Inflammatory macrophage treated with lipopolysaccharide for 1 hour (primary cell): ENCODE measurements around the gene RNF11.

Experiments used
- DNase-seq, 2 donors: peaks; one replicate each; pipeline ENCODE4 v3.0.0-alpha.2; 2020 to 2022

The RNF11 gene

DNA sequence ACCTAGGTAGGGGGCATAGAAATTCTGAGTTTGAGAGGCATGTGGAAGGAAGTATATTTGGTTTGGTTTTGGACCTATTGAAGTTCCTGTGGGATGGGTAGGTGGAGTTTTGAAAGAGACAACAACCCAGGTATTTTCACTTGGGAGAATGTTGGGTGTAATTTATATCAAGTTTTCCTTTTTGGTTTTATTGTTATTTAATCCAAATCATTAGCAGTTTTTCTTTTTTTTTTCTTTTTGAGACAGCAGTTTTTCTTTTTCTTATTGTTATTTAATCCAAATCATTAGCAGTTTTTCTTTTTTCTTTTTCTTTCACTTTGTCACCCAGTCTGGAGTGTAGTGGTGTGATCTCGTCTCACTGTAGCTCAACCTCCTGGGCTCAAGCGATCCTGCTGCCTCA is 30.1 kb downstream of the RNF11 start:
- DNase-seq = no peak

GRCh38 chr1:51266791-51267190 is 30.7 kb downstream of the RNF11 start:
- DNase-seq = no peak

GRCh38 chr1:51268634-51269033 is 32.6 kb downstream of the RNF11 start:
- DNase-seq = no peak

GRCh38 chr1:51270751-51271150 is 34.7 kb downstream of the RNF11 start:
- DNase-seq = no peak

- no peak for DNase-seq
Measured at GRCh38 chr1:51272916-51273315, 36.8 kb downstream of the RNF11 start.

- peak in 1 of 2 donors; percentile 8 for DNase-seq
Measured at GRCh38 chr1:51274676-51275075, 38.6 kb downstream of the RNF11 start.

- no peak for DNase-seq
Measured at GRCh38 chr1:51276286-51276685, 40.2 kb downstream of the RNF11 start.

DNA sequence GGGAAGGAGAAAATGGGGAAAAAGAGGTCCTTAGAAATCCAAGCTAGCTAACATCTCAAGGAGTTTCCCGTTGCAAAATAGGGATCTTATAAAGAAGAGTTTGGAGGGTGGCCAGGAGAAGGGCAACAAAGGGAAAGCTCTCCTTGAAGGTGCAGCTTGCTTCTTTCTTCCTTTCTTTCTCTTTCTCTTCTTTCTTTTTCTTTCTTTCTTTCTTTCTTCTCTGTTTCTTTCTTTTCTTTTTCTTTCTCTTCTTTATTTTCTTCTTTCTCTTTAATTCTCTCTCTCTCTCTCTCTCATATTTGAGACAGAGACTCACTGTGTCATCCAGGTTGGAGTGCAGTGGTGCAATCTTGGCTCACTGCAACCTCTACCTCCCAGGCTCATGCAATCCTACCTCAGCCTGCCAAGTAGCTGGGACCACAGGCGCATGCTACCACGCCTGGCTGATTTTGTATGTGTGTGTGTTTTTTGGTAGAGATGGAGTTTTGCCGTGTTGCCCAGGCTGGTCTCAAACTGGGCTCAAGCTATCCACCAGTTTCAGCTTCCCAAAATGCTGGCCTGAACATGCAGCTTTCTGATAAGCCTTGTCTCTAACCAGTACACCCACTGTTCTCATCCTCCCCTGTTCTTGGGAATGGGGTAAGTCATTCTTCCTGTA is 44.4 kb downstream of the RNF11 start:
- DNase-seq = no peak

DNA sequence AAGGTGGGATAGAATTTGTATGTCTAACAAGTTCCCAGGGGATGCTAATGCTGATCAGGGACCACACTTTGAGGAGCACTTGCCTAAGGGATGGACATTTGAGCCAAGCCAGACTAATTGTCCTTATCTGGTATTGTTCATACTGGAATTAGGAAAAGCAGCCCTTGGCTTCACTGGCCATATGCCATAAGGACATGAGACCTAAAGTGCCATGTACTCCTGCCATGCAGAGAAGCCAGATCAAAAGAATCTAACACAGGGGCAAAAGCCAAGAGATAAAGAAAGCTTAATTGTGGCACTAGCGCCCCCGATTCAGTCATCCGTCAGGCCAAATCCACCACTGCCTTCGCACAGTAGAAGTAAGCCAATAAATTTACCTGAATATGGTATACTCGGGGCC is 45.7 kb downstream of the RNF11 start:
- no peak for DNase-seq

DNA sequence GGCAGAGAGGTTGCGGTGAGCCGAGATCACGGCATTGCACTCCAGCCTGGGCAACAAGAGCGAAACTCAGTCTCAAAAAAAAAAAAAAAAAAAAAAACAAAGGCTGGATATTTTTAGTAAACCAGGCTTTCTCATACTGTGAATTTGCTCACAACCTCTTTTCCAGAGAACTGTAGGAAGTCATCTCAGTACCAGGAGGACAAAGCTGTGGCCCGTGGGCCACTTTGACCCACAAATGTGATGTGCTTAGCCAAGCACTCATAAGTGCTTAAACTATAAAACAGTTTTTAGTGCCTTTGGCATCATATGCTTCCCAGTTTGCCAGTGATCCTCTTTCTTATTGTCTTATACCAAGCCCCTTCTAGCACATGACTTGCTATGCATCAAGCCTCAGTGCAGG is 46.5 kb downstream of the RNF11 start:
- no peak for DNase-seq

GRCh38 chr1:51283979-51284378 is 47.9 kb downstream of the RNF11 start:
- DNase-seq = no peak

DNA sequence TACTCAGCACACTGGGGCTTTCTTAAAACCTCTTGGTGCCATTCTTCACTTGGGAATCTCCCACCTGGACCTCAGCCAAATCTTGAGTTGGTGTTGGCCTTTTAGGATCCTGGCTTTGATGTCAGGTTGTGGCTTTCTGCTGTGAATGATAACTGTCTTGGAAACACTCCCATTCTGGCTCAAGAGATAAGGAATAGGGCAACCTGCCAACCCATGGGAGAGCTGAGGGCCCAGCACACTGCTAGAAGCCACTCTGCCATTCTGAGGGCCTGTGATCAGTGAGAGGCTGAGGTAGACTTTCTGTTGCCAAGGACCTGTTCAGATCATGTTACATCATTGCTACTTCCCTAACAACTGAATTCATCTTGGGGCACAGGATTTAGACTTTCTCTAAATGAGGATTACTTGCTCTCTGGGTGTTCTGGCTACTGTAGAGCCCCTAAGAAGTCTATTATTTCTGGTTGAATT is 48.4 kb downstream of the RNF11 start:
- no peak for DNase-seq

DNA sequence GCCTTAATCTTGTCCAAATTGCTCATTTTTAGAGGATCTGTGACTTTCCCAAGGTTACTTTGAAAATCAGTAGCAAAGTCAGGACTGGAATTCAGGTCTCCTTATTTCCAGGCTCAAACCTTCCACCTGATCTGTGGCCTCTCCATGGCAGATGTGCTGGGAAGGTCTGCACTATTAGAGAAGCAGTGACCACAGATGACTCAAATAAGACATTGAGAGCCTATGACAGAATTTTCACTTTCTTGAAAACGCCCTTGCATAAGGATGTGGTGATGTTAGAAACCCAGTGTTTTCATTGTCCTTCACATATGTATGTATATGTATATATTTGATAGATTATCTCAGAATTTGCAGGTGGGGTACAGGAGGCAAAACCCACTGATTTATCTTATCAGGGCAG is 49.0 kb downstream of the RNF11 start:
- DNase-seq = no peak

GRCh38 chr1:51287966-51288365 is 51.9 kb downstream of the RNF11 start:
- no peak for DNase-seq

DNA sequence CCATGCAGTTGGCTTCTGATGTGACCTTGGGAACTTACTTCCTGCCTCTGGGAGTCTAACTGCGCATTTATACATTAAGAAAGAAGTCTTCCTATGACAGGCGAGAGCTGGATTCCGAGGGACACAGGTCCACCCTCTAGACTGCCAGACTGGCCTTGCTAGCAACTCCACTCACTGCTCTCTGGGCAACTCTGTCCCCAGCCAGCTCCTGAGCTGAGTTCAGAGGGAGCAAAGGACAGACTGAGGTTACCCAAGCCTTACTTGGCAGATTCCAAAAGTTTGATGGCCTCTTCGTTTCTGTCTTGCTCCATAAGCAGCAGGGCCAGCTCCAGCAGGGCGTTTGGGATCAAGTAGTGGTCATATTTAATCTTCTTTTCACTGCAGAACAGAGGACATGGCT is 52.5 kb downstream of the RNF11 start:
- DNase-seq = no peak

DNA sequence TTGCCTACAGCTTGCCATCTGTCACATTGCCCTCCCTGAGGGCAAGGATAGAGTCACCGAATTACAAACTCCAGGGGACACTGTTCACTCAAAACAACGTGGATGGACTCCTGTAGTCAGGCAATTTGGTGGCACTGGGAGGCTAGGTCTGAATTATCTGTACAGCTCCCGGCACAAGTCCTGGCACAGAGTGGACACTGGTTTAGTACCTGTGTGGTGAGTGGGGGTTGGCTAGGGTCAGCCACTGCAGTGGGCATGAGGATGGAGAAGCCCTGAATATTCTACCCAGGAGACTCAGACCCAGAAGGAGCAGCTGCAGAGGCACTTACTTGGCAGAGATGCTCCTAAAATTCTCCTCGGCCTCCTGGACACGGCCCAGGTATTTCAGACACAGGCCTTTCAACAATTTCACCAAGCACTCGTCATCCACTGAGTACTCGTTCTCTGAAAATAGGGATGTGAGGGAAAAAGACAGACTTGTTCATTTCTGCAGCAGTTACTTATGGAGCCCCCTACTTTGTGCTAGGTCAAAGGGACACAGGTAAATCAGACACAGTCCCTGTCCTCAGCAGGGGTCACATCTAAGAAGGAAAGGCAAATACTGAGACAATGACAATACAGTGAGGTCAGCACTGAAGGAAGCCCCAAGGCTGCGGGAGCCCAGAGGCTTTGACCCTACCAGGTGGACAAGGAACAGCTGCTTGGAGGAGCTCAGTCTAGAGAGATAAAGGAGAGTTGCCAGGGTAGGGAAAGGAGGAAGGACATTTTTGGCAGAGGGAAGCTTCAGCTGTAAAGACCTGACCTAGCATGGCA is 53.8 kb downstream of the RNF11 start:
- DNase-seq = no peak

DNA sequence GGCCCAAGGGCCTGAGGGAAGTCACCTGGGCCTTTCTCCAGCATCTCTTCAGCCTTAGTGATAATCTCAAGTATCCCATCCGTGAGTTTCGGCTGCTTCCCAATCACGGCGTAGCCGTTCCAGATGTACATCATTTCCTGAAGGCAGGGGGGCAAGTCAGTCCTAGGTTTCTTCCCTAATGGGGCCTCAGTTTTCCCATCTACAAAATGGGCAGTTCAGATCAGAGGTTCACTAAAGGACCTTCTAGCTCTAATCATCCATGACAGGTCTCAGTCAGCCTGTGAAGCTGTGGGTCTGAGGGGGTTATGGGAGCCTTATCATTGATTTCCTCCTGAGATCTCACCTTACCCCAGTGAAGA is 54.4 kb downstream of the RNF11 start:
- DNase-seq = no peak

- DNase-seq = no peak
Measured at GRCh38 chr1:51293898-51294515, 57.9 kb downstream of the RNF11 start.

GRCh38 chr1:51294566-51295184 is 58.6 kb downstream of the RNF11 start:
- DNase-seq = no peak

DNA sequence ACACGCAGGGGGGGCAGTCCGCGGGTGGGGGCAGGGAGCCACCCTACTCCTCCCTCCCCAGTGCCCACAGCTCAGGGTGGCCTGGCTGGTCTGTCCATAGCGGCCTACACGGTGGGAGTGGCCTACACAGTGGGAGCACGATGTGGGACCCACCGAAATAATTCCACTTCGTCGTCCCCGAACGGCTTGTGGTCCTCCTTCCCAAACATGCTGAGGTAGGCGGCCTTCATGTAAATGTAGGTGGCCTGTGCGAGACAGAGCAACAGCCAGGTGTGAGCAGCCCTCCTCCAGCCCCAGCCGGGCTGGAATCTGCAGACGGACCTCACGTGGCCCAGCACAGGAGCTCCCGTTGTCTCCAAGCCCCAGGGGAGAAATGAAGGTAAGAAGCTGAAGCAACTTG is 59.9 kb downstream of the RNF11 start:
- DNase-seq = no peak

- peak; percentile 46 to 91 for DNase-seq
Measured at GRCh38 chr1:51296383-51297357, 60.6 kb downstream of the RNF11 start.
